ENCODE measurements around the gene JMJD8. TPM values are rescaled to one million over a fixed set of nuclear protein-coding genes. Genes with fewer than 3 reads are reported as not detected.

The JMJD8 gene
- total RNA-seq, 2 experiments from 2014 or later: 30.5 to 37.1 TPM

DNA sequence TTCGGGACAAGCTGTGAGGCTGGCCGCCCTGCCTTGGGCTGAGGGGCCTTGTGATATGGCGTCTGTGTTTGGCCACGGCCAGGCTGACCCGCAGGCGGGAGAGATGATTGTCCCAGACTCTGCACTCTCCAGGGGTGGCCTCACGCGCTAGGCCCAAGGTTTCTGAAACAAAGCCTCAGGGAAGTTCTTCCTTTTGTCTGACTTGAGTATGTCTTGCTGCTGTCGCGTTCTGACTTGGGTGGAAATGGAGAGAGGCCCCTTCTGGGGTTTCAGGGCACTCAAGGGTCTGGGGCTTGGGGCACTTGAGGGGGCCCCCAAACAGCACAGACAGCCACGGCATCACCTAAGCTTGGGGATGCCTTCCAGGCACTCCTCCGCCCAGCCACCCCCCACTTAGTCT lies 26.9 kb upstream of the JMJD8 start:
- H3K27me3 Mint-ChIP-seq: peaks cover 43% of the 10 kb centered on the region
- H3K4me3 Mint-ChIP-seq: no peak overlapping the region
- ATAC-seq (no peak), DNase-seq (no peak)
- H3K36me3 Mint-ChIP-seq: no peaks in the 10 kb centered on the region
- CTCF ChIA-PET: interaction anchor here (1.8 to 2.6 kb wide), 3 partner anchors 9 to 74 kb away, joined by 7 to 12 read pairs (median 7); partner anchors contain the start of gene ANTKMT
- peaks cover 4% of the 10 kb centered on the region for H3K4me1 Mint-ChIP-seq
- H3K9me3 Mint-ChIP-seq (ENCODE audit: low read depth): no peaks in the 10 kb centered on the region
- H3K27ac Mint-ChIP-seq: no peak overlapping the region

DNA sequence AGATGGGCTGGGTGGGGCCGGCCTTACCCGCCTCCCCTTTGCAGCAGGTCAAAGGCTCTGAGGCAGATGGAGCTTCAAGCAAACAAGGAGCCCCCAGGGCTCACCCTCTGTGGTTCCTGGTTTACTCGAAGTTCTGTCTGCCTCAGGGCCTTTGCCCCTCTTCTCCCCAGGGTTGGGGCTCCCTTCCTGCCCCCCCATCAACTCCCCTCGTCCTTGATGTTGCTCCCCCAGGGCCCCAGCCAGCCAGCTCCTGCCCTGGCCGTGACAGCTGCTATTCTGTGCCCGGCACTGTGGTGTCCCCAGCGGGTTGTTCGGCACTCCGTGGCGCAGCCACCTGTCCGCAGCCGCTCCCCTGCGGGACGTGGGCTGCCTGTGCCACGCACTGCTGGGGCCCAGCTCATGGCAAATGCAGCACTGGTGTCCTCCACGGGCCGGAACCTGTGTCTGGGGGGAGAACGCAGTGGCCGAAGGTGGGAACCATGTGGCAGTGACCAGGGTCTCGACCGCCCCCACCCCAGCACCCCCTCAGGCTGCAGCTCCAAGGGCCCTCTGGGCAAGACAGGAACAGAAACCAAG lies 26.5 kb upstream of the JMJD8 start:
- no peaks in the 10 kb centered on the region for H3K9me3 Mint-ChIP-seq (ENCODE audit: low read depth)
- H3K4me1 Mint-ChIP-seq: peaks cover 3% of the 10 kb centered on the region
- no peaks in the 10 kb centered on the region for H3K36me3 Mint-ChIP-seq
- H3K27me3 Mint-ChIP-seq: peaks cover 39% of the 10 kb centered on the region
- CTCF ChIA-PET: interaction anchor here (1.2 to 2.6 kb wide), 6 partner anchors 9 to 78 kb away, joined by 3 to 12 read pairs (median 7); partner anchors contain the start of genes ANTKMT, CHTF18, CIAO3 and RPUSD1
- no peak overlapping the region for H3K4me3 Mint-ChIP-seq
- ATAC-seq (no peak), DNase-seq (no peak)
- H3K27ac Mint-ChIP-seq: no peak overlapping the region

DNA sequence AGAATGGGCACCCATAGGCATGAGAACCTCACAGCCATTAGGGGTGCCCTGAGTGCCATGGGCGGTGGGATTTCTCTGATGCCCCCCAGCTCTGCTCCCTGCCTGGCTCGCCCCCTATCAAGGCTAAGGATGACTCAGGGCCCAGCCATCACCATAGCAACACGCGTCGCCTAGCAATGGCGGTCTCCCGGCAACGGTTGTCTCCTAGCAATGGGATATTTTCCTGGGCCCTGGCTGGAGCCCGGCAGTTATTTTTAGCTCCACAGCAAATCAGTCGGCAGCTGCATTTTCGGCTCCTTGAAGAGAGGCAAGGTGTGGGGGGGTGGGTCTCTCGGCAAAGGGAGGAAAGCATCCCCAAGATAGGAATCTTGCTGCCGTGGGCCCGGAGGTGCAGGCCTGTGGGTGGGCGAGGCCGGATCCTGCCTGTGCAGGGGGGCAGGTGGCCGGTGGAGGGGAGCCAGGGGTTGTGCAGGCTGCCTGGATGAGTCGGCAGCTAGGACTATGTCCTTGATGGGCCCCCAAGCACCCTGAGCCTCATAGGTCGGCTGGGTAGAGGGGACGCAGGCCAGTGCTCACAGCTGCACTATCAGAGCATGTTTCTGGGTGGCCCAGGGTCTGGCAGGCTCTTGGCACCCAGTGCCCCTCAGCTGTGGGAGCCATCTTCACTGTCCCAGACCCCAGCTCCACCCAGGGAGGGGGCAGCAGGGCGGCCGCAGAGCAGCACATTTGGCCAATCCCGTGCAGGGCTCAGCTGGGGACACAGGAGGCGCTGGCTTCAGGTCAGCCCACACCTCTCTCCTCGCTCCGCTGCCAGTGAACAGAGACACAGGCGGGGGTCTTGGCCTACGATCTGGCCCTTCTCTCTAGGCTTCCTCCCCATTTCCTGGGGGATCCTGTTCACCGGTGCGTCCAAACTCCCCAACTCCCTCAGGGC lies 25.7 kb upstream of the JMJD8 start:
- H3K27me3 Mint-ChIP-seq: peaks cover 40% of the 10 kb centered on the region
- no peaks in the 10 kb centered on the region for H3K36me3 Mint-ChIP-seq
- H3K4me1 Mint-ChIP-seq: peaks cover 3% of the 10 kb centered on the region
- ATAC-seq (no peak), DNase-seq (no peak)
- CTCF ChIA-PET: interaction anchor here (1.2 to 2.6 kb wide), 6 partner anchors 10 to 79 kb away, joined by 3 to 12 read pairs (median 7); partner anchors contain the start of genes ANTKMT, CHTF18, CIAO3 and RPUSD1
- H3K9me3 Mint-ChIP-seq (ENCODE audit: low read depth): no peaks in the 10 kb centered on the region
- no peak overlapping the region for H3K27ac Mint-ChIP-seq
- H3K4me3 Mint-ChIP-seq: no peak overlapping the region

DNA sequence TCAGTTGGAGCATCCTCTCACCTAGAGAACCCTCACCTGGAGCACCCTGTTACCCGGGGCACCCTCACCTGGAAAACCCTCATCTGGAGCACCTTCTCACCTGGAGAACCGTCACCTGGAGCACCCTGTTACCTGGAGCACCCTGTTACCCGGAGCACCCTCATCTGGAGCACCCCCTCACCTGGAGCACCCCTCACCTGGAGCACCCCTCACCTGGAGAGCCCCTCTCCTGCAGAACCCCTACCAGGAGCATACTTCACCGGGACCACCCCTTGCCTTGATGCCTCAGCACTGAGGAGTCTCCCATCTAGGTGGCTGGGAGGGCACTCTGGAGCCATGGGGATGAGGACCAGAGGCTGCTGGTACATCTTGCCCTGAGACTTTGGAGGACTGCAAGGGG lies 24.8 kb upstream of the JMJD8 start:
- DNase-seq (no peak), ATAC-seq (no peak)
- peaks cover 45% of the 10 kb centered on the region for H3K27me3 Mint-ChIP-seq
- CTCF ChIA-PET: interaction anchor here (1.8 to 2.6 kb wide), 4 partner anchors 11 to 79 kb away, joined by 4 to 12 read pairs (median 8); partner anchors contain the start of genes ANTKMT, CHTF18, CIAO3 and RPUSD1
- no peaks in the 10 kb centered on the region for H3K36me3 Mint-ChIP-seq
- no peak overlapping the region for H3K4me3 Mint-ChIP-seq
- no peaks in the 10 kb centered on the region for H3K9me3 Mint-ChIP-seq (ENCODE audit: low read depth)
- H3K4me1 Mint-ChIP-seq: peaks cover 3% of the 10 kb centered on the region
- no peak overlapping the region for H3K27ac Mint-ChIP-seq

DNA sequence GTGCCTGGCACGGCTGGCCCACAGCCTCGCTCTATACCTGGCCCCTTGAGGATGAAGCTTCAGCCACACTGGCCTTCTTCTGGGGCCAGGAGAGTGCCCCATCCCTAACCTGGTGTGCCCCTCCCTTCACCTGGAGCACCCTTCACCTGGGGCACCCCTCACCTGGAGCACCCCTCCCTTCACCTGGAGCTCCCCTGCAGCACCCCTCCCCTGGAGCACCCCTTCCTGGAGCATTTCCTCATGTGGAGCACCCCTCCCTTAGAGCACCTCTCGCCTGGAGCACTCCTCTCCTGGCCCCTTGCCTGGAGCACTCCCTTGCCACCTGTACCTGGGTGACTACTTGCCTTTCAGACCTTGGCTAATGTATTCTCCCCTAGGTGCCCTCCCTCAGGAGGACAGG lies 23.9 kb upstream of the JMJD8 start:
- CTCF ChIA-PET: interaction anchor here (1.3 kb wide), 1 partner anchor 78 kb away, joined by 5 read pairs; no protein-coding TSS in a partner anchor
- Mint-ChIP-seq H3K9me3 (ENCODE audit: low read depth) (no peaks in the 10 kb centered on the region), H3K27ac (no peak overlapping the region), H3K27me3 (peaks cover 53% of the 10 kb centered on the region), H3K4me3 (no peak overlapping the region), H3K36me3 (no peaks in the 10 kb centered on the region), H3K4me1 (peaks cover 3% of the 10 kb centered on the region)
- ATAC-seq (no peak), DNase-seq (no peak)

DNA sequence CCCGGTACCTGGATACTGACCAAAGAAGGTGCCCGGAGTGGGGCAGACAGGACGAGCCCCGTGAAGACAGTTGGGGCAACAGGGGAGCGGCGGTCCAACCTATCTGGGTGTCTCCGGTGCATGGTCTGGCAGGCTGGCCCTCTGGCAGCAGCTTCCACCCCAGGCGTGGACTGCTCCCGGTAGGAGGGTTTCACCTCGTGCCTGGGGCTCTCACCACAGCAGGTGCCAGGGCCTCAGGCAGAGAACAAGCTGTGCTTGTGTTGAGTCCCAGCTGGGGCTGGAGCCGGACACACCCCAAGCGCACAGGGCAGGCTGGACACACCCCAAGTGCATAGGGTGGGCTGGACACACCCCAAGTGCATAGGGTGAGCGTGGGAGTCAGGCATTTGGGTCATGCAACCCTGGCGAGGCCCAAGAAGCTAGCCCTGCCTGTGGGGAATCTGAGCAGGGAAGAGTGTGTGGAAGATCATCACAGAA lies 23.0 kb upstream of the JMJD8 start:
- Mint-ChIP-seq H3K27me3 (peaks cover 58% of the 10 kb centered on the region), H3K4me3 (no peak overlapping the region), H3K9me3 (ENCODE audit: low read depth) (no peaks in the 10 kb centered on the region), H3K36me3 (no peaks in the 10 kb centered on the region), H3K4me1 (no peaks in the 10 kb centered on the region), H3K27ac (no peak overlapping the region)
- no peak for ATAC-seq
- CTCF ChIA-PET: interaction anchor here (0.8 to 1.3 kb wide), 4 partner anchors 11 to 78 kb away, joined by 3 to 5 read pairs (median 3); partner anchors contain the start of genes CIAO3 and WDR24
- DNase-seq: no peak

DNA sequence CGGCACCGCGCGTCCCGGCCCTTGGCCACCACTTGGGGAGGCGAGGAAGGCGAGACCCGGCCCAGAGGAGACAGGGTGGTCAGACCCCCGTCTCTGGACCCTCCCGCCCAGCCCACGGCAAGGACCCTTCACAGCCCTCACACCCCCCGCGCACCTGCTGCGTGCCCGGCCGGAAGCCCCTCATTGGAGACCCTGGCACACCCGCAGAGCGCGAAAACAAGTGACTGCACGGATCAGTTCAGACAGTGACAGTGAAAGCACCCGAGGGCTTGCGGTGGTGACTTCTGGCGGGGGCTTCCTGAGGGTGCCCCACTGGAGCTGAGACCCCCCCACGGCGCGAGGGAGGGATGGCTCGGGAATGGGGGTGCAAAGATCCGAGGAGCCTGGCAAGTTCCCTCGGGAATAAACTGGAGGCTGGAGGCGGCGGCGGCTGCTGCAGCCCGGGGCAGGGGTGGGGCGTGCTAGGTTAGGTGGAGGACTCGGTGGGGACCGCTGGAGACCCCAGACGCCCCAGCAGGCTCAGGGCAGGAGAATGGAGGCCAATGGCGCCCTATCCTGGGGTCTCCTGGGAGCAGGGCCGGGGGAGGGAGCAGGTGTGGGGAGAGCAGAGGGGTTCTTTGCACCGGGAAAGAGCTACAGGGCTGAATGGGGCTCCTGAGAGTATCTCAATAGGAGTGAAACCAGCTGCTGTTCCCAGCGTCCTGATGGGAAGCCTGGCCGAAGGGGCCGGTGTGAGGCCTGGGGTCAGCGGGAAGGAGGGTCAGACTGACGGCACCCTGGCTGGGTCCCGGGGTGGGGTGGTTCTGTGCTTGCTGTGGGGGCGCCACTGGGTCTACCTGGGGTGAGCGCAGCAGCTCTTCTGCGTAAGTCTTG lies 22.3 kb upstream of the JMJD8 start:
- ATAC-seq (no peak), DNase-seq (no peak)
- H3K9me3 Mint-ChIP-seq (ENCODE audit: low read depth): no peaks in the 10 kb centered on the region
- H3K27me3 Mint-ChIP-seq: peaks cover 64% of the 10 kb centered on the region
- H3K4me1 Mint-ChIP-seq: no peaks in the 10 kb centered on the region
- CTCF ChIA-PET: interaction anchor here (0.8 to 1.0 kb wide), 3 partner anchors 10 to 34 kb away, joined by 3 read pairs; partner anchors contain the start of genes CIAO3 and WDR24
- H3K27ac Mint-ChIP-seq: no peak overlapping the region
- no peak overlapping the region for H3K4me3 Mint-ChIP-seq
- no peaks in the 10 kb centered on the region for H3K36me3 Mint-ChIP-seq

DNA sequence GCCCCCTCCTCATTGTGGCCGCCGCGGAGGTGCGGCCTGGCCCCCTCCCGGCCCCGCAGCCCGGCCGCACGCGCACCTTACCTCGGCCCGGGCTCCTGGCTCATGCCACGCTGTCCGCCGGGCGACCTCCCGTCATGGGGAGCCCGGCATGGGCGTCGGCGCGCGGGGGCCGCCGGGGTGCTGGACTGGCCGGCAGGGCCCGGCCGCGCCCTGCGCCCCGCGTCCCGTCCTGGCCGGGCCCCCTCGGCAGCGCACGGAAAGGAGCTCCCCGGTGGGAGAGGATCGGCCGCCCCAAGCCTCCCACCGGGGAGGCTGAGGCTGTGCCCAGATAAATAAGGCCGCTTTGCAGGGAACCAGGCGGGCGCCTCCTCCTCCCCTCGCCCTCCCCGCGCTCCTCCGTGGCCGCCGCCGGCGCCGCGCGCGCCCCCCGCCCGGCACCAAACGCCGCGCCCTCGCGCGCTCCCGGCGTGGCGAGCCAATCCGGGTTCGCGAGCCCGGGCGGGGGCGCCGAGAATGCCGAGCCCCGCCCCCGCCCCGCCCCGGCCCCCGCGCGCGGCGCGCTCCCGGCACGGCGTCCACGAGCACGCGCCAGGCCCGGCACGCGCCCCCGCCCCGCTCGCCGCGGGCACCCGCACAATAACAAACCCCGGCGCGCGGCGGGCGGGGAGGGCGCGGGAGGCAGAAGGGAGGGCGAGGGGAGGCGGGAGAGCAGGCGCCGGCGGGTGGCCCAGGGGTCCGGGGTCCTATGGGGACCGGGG lies 21.5 kb upstream of the JMJD8 start, which contains the start of gene FBXL16:
Gene FBXL16 (minus strand): TSS at position 371 of the 758 bp plus-strand sequence. CDS start 8,396 bp downstream, outside the sequence.
- no peaks in the 10 kb centered on the region for H3K4me1 Mint-ChIP-seq
- H3K27me3 Mint-ChIP-seq: peaks cover 68% of the 10 kb centered on the region
- CTCF ChIA-PET: no interaction called here
- no peak within 1 kb of the TSS for H3K4me3 Mint-ChIP-seq
- H3K27ac Mint-ChIP-seq: no peak within 1 kb of the TSS
- H3K9me3 Mint-ChIP-seq (ENCODE audit: low read depth): no peaks in the 10 kb centered on the region
- no peaks in the 10 kb centered on the region for H3K36me3 Mint-ChIP-seq
- no peak for ATAC-seq
- DNase-seq: no peak

DNA sequence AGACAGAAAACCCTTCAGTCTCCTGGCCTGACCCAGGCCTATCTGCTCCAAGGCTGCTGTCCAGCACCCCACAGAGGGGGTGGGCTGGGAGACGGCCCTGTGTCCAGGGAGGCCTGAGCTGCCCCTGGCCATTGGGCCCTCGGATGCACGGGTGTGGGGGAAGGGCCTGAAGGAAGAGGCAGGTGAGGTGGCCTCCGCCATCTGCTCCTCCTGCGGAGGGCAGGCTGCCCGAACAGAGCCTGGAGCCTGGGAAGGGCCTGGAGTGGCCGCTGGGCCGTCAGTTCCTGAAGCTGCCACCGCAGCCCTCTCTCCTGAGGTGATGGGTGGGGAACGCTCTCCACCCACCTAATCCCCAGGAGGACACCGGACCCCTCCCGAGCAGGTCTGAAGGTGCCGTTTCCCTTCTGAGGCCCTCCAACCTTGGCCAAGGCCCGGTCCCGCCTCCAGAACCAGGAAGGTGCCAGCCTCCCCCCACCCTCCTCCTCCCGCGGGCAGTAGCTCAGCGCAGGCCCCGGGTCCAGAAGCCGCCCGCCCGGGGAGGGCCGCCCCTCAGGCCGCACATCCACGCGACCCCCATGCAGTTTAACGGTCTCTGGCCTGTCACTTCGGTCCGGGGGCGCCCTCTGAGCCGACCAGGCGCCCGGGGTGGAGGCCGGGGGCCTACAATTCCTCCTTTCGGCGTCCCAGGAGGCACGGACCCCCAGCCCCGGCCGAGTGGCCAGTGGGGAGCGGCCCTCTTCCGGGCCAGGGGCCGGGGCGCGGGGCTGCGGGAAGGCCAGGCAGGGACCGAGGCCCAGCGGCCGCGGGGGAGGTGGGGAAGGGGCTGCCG lies 20.6 kb upstream of the JMJD8 start:
- peaks cover 69% of the 10 kb centered on the region for H3K27me3 Mint-ChIP-seq
- H3K4me3 Mint-ChIP-seq: no peak overlapping the region
- H3K27ac Mint-ChIP-seq: no peak overlapping the region
- no peak for ATAC-seq
- H3K4me1 Mint-ChIP-seq: peaks cover 2% of the 10 kb centered on the region
- CTCF ChIA-PET: interaction anchor here (0.7 to 3.0 kb wide), 3 partner anchors 8 to 36 kb away, joined by 3 to 14 read pairs (median 3); partner anchors contain the start of genes CIAO3 and METRN
- no peak for DNase-seq
- no peaks in the 10 kb centered on the region for H3K9me3 Mint-ChIP-seq (ENCODE audit: low read depth)
- no peaks in the 10 kb centered on the region for H3K36me3 Mint-ChIP-seq

DNA sequence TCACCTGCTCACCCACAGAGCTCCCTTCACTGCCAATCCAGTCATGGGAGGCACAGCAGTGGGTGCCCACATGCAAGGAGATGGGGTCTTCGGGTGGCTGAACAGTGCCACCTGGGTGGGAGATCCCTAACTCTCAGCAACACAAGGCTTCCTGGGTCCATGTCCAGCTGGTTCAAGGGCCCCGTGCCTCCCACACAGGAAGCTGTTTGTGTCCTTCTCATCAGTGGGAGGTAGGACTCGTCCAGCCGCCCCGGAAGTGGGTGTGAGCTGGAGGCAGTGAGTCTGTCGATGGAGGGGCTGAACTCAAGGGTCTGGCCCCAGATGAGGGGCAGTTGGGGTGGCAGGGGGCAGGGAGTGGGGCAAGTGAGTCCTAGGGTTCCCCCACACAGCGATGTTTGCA lies 19.9 kb upstream of the JMJD8 start:
- CTCF ChIA-PET: interaction anchor here (0.7 to 3.0 kb wide), 3 partner anchors 9 to 36 kb away, joined by 3 to 14 read pairs (median 3); partner anchors contain the start of genes CIAO3 and METRN
- Mint-ChIP-seq H3K27me3 (peaks cover 63% of the 10 kb centered on the region), H3K4me1 (peaks cover 9% of the 10 kb centered on the region), H3K9me3 (ENCODE audit: low read depth) (no peaks in the 10 kb centered on the region), H3K36me3 (no peaks in the 10 kb centered on the region), H3K4me3 (no peak overlapping the region), H3K27ac (no peak overlapping the region)
- ATAC-seq: no peak
- DNase-seq: no peak

DNA sequence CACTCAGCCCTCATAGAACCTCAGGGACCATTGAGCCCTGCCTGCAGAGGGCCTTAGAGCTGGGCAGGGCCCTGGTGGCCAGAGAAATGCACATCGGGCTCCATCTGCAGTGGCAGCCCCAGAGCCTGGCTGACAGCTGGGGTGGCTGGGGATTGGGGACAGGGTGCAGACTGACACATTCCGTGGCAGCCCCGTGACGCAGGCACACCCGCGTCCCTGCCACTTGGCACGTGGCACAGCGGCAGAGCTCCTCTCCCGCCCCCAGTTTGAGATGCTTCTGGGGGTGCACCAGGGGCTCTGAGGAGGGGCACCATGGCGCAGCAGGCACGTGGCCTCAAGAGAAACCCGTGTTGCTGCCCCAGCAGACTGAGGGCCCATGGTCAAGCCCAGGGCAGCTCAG lies 19.3 kb upstream of the JMJD8 start:
- CTCF ChIA-PET: interaction anchor here (1.1 to 3.0 kb wide), 3 partner anchors 10 to 83 kb away, joined by 3 to 14 read pairs (median 3); partner anchors contain the start of gene METRN
- Mint-ChIP-seq H3K36me3 (no peaks in the 10 kb centered on the region), H3K9me3 (ENCODE audit: low read depth) (no peaks in the 10 kb centered on the region), H3K27ac (no peak overlapping the region), H3K4me3 (no peak overlapping the region), H3K4me1 (peaks cover 12% of the 10 kb centered on the region), H3K27me3 (peaks cover 58% of the 10 kb centered on the region)
- no peak for ATAC-seq
- DNase-seq: no peak
